ENCODE measurements around the gene PCDH15.

The PCDH15 gene

DNA sequence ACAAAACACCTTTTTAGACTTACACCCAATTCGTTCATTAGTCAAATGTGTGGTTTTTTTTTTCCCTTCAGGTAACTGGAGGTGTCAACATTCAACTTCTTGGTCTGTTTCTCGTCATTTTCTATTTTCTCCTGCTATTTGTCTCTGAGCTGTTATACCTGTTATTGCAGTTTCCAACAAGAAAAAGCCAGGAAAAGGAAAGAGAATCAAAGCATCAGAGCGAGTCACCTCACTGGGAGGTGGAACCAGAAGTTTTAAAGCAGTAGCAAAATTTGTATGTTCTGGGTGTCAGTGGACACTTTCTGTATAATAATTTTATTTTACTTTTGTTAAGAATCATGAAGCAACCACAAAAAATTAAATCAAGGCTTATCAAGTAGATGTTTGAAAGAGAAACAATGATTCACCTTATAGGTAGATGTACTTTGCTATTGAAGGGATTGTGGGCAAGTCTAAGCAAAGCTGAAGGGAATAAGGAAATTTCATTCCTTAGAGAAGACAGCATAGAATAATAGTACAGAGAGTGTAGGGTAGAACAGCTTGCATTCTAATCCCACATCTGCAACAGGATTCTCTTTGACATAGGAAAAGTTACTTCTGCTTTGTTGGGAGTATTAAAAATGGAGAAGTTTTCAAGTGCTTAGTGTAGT, 675.8 kb downstream of the PCDH15 start:
- no peak for DNase-seq (ENCODE audit: low spot score)

DNA sequence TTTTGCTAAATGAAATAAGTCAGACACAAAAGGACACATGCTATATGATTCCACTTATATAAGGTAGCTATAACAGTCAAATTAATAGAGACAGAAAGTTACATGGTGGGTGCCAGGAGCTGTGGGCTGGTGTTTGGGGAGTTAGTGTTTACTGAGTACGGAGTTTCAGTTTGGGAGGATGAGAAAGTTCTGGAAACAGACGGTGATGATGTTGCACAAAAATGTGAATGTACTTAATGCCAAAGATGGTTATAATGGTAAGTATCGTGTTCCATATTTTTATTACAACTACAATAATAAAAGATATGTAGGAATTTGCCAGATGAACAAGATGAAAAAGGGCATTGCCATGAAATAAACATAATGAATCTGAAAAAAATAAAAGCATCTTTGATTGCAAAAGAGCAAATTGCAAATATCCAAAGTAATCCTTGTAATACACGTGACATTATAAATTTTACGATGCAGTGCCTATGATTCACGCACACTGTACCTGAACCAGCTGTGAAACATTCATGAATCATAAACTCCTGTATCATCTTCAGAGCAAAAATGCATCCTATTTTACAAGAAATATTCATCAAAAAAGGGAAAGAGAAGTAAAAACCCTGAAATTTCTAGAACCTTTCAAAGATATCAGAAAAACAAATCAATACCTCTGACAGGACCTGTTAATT, 676.7 kb downstream of the PCDH15 start:
- no peak for DNase-seq (ENCODE audit: low spot score)

DNA sequence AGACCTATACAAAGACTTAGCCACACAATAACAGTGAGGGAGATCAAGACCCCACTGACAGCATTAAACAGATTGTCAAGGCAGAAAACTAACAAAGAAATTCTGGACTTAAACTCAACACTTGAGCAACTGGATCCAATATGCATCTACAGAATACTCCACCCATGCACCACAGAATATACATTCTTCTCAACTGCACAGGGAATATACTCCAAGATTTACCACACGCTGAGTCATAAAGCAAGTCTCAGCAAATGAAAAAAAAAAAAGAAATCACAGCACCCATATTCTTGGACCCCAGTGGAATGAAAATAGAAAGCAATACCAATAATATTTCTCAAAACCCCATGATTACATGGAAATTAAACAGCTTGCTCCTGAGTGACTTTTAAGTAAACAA, 680.2 kb downstream of the PCDH15 start:
- no peak for DNase-seq (ENCODE audit: low spot score)

DNA sequence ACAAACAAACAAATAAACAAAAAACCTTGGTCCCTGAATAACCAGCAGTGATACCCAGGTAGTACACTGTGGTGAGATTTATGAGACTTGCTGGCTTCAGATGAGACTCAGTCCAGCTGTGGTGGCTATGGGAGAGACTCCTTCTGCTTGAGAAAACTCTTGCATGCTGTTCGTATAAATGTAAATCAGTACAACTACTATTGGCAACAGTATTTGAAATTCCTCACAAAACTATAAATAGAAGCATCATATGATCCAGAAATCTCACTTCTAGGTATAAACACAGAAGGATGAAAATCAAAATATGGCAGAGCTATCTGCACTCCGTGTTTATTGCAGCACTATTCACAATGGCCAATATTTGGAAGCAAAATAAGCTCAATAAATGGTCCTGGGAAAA, 692.1 kb downstream of the PCDH15 start:
- DNase-seq (ENCODE audit: low spot score) = no peak

DNA sequence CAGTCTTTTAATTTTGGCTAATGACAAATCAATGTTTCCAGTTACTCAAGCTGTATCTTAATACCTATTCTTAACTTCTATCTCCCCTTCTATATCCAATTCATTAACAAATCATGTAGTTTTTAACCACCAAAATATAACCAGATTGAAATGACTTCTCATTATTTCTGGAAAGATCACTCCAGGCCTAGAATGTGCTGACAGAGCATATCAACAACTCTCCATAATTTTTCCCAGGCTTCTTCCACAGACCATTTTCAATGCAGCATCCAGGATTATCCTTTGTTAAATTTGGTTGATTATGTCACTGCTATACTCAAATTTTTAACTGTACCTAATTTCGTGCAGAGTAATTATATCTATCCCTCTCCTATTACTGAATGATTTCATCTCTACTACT, 704.1 kb downstream of the PCDH15 start:
- DNase-seq (ENCODE audit: low spot score) = no peak

DNA sequence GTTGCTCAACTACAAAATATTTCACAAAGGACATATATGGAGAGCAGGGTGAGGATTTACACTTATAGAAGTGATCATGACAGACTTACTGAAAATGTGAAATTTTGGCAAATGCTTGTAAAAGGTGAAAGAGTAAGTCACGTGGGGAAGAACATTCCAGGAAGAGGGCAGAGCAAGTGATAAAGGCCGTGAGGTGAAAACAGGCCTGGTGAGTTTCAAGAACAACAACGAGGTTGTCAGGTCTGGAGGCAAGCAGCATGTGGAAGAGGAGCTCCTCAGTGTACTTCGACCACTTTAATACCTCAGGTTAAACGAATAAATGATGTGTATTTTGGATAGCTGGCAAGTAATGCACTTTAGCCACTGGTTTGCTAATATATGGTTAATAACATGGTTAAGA, 706.7 kb downstream of the PCDH15 start:
- DNase-seq (ENCODE audit: low spot score) = no peak

DNA sequence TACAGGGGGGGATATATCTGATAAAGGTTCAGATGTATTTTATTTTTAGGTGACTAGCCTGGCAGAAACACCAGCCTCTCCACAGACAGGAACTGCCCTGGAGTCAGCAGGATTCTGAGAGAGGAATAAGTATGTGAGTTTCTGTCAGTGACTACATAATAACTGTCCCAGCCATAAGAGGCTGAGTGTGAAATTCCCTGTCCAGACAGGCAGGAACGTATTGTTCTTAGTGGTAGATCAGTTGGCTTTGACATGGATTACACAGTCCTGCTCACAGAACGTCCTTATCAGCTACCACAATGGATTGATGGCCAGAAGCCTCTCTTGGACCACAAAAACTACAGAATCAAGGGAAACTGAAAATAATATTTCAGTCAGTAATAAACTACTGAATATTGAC, 709.8 kb downstream of the PCDH15 start:
- DNase-seq (ENCODE audit: low spot score) = no peak

DNA sequence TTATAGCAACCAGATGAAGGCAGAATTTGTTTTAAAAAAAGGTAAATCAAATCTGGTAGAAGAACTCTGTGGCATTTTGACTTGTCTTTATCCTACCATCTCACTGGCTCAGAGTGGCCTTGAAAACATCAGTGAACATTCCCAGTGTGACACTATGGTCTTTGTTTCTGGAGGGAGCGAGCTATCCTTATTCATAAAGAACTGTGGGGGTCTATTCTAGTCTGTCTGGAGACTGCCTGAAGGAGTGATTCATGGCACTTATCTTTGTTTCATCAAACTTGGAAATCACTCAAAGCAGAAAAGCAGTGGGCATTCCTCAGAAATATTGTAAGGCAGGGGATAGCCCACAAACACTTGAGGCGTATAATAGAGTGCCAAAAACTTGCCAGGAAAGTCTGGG, 719.1 kb downstream of the PCDH15 start:
- no peak for DNase-seq (ENCODE audit: low spot score)

DNA sequence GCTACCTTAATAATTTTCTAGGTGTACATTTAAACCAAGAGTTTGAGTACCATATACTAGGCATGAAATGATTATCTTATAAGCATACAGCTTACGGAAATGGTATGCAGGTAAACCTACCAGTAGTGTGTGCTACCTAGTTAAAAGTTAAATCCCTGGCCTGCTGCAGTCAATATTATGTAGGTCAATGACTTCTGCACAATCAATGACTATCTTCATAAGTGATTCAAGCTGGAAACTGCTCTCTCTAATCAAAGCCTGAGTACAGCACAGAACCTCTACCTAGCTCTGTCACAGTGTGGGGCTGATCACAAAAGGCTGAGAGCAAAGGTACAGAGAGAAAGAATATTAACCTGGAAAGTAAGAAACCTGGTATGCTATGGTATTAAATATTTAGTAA, 733.7 kb downstream of the PCDH15 start:
- DNase-seq (ENCODE audit: low spot score) = no peak

DNA sequence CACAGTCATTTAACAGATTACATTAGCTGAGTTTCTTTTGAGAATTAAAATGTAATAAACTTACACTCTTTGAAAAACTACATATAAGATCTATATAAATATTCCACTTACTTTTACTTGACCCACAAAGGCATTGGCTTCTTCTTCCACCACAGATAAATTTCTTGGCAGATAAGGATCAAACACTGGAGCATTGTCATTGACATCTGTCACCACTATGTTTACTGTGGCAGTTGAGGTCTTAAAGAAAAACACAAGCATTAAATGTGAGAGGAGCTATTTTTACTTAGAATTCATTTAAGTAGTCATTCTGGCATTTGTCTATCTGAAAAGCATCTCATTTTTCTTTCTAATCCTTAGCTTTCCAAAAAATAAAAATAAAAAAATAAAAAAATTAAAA, 734.4 kb downstream of the PCDH15 start:
- no peak for DNase-seq (ENCODE audit: low spot score)

DNA sequence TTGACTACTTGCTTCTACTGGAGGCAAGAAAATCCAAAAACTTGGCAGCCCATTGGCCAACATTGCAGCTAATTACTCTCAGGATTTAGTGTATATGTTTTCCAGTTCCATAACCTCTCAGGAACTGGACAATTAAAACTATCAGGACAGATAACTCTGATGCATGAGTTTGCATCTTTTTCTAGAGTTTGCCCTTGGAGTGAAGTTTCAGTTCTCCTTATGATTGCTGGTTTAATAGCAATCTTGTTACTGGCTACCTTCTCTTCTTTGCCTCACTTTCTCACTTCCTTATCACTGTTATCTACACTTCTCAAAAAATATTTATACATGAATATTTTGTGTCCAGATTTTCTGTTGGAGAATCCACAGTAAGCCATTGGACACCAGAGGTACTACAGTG, 735.9 kb downstream of the PCDH15 start:
- DNase-seq (ENCODE audit: low spot score) = no peak

DNA sequence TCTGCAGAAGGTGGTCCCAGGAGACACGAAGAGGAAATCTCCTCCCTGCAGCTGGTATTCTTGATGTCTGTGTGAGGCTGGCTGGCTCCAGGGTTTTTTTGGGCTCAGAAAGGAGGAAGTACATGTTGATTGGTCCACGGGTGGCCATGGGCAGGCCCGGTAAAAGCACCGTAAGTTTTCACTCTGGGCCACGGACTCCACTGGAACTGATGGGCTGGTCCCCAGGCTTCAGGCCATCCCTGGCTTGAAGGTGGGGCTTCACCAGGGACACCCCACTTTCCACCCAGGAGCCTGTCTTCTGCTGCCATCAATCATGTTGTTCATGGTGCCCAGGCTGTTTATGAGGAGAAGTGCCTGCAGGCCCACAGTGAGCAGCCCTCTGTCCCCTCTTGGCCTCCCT, 736.8 kb downstream of the PCDH15 start:
- DNase-seq (ENCODE audit: low spot score) = no peak

DNA sequence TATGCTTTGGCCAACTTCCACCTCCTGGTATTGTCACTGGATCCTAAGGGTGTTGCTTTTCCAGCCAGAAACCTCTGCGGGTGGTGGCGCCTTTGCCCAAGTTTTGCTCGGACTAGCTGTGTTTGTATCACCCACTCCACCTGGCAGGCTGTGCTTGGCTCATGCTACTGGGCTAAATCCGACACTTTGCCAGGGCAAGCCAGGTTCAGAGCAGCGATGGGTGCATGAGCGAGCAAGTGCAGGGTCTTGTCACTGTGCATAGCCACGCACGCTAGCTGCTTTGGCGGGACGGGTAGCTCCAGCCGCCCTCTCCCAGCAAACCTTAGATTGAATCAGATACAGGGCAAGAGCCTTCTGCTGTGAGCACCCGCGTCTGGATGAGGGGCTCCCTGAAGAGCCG, 737.5 kb downstream of the PCDH15 start:
- no peak for DNase-seq (ENCODE audit: low spot score)

DNA sequence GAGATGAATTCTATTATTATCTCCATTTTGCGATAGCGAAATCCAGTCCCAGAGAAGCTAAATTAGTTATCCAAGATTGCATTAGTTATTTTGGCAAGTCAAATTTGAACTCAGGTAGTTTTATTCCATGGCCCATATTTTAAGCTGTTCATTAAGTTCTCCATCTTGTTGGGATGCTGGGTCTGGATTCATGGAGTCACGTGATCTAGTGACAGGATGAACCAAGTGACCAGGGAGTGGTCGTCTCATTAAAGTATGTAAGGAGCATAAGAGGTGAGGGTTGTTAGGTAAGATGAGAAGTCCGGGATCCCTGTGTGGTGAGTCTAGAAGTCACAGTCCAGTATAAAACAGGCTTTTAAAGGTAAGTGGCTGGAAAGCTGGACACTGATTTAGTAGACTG, 740.5 kb downstream of the PCDH15 start:
- no peak for DNase-seq (ENCODE audit: low spot score)

DNA sequence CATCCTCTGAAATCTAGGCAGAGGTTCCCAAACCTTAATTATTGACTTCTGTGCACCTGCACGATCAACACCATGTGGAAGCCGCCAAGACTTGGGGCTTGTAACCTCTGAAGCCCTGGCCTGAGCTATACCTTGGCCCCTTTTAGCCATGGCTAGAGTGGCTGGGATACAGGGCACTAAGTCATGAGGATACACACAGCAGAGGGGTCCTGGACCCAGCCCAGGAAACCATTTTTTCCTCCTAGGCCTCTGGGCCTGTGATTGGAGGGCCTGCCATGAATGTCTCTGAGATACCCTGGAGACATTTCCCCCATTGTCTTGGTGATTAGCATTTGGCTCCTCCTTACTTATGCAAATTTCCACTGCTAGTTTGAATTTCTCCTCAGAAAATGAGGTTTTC, 743.7 kb downstream of the PCDH15 start:
- no peak for DNase-seq (ENCODE audit: low spot score)

DNA sequence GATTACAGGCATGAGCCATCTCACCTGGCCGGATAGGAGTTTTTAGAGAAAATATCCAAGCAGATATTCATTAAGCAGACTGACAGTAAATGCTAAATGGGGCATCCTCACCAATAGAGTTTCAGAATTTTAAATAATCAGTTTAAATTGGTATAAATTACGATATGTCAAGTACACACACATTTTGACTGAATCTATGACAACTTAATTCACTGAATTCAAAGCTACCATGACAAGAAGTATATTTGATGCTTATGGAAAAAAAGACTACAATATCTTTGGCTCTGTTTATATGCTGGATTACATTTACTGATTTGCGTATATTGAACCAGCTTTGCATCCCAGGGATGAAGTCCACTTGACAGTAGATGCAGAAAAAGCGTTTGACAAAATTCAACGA, 774.7 kb downstream of the PCDH15 start:
- DNase-seq (ENCODE audit: low spot score) = no peak

DNA sequence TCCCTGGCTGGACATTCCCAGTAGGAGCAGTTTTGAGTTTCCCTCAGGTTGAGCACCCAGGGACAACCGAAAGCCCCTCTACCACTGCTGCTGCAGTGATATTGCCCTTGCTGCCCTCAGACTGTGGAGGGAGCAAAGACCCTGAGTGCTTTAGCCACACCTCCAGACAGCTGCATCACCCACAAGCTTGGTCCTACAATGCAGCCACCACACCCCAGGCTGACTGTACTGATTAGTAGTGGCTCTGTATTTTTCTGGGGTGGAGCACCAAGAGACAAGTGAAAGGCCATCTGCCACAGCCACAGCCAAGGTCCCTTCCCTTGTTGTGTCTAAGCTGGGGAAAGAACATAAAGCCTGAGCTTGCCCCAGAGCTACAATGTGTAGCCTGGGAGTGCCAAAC, 789.9 kb downstream of the PCDH15 start:
- DNase-seq (ENCODE audit: low spot score) = no peak

DNA sequence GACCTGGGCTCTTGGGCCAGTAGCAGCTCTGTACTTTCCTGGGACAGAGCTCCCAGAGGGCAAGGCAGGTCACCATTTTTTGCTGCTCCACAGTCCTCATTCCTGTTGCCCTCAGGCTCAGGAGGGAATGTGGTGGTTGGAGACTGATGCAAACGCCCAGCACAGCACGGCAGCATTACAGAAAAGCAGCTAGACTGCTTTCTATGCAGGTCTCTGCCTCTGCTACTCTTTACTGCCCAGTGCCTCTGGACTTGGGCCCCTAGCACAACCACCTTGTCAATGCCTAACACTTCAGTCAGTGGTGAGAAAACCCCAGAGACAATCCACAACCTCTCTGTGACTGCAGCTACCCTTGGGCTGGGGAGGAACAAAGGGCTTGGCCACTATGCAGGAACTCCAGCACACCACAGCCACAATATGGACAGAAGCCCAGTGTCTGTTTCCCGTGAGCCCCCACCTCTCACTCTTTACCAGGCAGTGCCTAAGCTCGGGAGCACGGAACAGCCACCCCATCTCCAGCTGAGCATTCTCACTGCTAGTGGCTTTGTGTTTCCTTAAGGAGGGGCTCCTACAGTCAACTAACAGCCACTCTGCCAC, 790.6 kb downstream of the PCDH15 start:
- DNase-seq (ENCODE audit: low spot score) = no peak

DNA sequence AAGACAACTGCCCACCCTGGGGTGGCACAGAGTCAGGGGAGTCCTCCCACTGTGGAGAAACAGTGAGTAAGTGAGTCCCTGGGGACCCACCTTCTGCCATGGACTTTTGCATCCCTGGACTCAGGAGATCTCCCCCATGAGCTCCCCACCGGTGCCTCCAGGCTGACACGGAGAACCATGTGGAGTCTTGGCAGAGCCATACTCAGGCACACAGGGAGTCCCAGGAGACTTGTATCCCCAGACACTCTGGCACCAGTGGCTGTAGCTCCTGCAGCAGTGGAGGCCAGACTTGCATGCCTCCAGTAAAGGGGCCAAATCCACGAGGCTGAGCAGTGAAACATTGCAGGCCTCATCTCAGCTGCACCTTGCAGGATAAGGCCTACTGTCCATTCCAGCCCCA, 791.4 kb downstream of the PCDH15 start:
- no peak for DNase-seq (ENCODE audit: low spot score)

DNA sequence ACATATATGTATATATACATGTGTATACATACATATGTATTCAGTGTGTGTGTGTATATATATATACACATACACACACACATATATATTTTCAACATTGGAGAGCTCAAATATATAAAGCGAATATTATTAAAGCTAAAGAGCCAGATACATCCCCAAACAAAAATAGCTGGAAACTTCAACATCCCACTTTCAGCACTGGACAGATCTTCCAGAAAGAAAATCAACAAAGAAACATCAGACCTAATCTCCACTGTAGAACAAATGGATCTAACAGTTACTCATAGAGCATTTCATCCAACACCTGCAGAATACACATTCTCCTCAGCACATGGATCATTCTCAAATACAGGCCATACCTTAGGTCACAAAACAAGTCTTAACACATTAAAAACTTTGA, 799.0 kb downstream of the PCDH15 start:
- no peak for DNase-seq (ENCODE audit: low spot score)

DNA sequence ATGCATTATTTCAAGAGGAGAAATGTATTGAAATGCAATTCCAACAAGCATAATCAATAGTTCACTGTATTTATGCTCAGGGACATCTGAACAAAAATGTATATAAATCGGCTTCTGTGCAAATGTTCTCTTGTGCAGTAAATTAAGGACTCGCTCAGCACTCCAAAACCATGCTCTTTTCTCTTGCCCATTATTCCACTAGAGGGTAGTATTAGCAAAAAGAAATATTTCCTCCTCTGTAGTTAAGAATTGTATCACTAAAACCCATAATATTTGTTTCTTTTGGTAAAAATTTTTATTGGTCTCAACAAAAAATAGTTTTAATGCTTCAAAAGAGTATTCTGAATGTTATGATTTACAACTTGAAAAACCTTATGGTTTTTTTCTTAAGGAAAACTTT, 803.1 kb downstream of the PCDH15 start:
- DNase-seq (ENCODE audit: low spot score) = peak; percentile 5

DNA sequence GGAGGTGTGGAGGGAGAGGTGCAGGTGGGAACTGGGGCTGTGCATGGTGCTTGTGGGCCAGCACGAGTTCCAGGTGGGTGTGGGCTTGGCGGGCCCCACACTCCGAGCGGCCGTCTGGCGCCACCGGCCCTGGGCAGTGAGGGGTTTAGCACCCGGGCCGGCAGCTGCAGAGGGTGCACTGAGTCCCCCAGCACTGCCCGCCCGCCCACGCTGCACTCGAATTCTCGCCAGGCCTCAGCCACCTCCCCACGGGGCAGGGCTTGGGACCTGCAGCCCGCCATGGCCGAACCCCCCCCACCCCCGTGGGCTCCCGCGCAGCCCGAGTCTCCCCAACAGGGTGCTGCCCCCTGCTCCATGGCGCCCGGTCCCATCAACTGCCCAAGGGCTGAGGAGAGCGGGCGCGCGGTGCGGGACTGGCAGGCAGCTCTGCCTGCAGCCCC, 810.2 kb downstream of the PCDH15 start:
- no peak for DNase-seq (ENCODE audit: low spot score)

DNA sequence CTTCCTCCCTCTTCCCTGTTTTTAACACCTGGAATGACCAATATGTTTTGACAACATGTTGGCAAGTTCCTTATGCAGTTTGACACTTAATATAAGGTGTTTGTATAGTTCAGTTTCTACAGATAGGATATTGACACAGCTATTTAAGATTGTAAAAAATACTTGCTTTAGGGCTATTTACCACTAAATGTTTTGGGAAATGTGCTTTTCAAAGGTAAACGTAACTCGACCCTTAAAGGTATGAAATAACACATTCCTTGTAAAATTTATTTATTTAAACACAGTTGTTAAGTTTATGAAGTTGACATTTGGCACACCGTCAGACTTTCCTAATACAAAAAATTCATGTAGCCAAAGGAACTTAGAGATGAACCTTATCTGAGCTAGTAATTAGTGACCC, 817.6 kb downstream of the PCDH15 start:
- DNase-seq (ENCODE audit: low spot score) = no peak

DNA sequence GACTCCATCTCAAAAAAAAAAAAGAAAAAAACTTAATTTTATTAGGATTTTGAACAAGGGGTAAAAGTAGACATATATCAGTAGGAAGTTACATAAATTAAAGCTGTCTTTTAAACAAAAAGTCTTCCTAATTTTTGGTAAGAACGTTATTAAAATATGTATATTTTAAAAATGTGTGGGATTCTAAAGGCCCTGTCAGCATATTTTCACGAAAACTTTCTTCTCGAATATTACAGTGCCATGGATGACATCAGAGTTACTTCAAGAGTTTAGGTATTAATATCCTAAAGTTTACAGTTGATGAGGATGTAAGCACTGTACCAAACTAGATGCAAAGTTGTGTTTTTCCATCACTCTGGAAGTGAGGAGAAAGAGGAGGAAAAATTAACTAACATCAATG, 820.8 kb downstream of the PCDH15 start:
- no peak for DNase-seq (ENCODE audit: low spot score)
